ENCODE measurements around the gene BLM.

DNA sequence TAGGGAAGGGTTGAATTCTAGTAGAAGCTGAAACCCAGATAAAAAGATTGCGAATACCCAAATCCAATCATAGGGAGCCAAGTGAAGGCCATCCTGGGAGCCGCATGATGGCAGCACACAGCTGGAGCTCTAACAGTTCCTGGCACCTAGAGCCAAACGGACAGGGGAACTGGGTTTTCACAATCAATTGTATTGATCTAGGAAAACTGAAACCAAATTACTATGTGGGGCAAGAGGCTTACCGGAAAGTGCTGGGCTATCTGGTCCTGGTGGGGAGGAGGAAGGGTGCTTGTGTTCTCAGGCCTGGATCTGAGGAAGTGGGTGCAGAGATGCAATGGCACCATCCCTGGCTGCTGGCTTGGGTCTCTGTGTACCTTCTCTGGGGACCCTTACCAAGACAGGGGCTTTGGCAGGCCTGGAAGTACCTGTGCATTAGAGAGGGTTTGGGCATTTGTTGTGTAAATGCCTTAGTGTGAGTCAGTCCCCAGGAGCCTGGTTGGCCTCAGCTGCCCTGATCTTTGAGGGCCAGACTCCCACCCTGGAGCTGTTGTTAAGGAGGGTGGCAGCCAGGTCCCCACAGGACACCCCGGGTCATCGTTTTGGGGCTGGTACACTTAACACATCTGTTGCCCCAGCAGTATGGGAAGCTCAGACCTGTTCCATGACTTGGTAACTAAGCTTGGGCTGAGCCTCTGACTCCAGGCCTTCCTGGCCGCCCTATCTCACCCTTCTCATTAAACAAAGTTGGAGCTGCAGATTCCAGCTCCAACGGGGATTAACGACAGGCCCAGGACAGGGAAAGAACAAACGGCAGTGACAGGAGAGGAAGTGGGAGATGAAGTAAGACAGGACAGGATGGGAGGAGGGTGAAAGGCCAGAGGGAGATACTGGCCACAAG lies 142.3 kb downstream of the BLM start:
- TF ChIP-seq, protein P1, sequence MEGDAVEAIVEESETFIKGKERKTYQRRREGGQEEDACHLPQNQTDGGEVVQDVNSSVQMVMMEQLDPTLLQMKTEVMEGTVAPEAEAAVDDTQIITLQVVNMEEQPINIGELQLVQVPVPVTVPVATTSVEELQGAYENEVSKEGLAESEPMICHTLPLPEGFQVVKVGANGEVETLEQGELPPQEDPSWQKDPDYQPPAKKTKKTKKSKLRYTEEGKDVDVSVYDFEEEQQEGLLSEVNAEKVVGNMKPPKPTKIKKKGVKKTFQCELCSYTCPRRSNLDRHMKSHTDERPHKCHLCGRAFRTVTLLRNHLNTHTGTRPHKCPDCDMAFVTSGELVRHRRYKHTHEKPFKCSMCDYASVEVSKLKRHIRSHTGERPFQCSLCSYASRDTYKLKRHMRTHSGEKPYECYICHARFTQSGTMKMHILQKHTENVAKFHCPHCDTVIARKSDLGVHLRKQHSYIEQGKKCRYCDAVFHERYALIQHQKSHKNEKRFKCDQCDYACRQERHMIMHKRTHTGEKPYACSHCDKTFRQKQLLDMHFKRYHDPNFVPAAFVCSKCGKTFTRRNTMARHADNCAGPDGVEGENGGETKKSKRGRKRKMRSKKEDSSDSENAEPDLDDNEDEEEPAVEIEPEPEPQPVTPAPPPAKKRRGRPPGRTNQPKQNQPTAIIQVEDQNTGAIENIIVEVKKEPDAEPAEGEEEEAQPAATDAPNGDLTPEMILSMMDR (IDR thresholded peaks at IDR 0.05), result no peak
- no peak for TF ChIP-seq POLR2A (IDR thresholded peaks at IDR 0.05)

Measured in breast epithelium (tissue), 3 donors.